Fibroblast of lung (primary cell): Measurements from ENCODE around the gene ABHD17C.

Source experiments
- EZH2 ChIP-seq: IDR thresholded peaks from 2 replicates; pipeline ENCODE4 v1.5.1; 2012; ENCODE audit warnings: low read length, control low read depth, mild to moderate bottlenecking; ENCODE audit errors: missing control alignments
- TF ChIP-seq, protein P1 (sequence below), 2 donors: IDR thresholded peaks in 1 of 2; conservative IDR thresholded peaks in 1 of 2; 1 replicate in 1 of 2; 2 replicates in 1 of 2; pipeline ENCODE4 v1.5.1; 2011 to 2012; ENCODE audit warnings: low read length in 2 of 2, control low read depth in 1 of 2, inconsistent platforms in 1 of 2, low read depth in 1 of 2, mild to moderate bottlenecking in 1 of 2

DNA sequence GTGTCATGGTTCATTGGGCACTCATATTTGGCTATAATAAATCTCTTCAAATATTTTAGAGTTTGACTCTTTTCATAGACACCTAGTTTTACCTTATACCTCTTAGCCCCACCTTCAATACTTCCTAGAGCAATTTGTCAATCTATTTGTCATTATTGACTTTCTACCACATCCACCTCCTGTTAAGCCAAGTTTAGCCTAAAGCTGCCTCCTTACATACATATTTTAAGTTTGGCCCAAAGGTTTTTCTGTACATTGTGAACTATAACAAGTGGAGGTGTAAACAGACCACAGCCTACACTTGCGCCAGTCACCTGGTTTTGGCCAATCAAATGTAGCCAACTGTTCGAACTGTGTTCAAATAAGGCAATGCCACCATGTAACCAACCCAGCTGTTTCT is 18.1 kb upstream of the ABHD17C start:
- TF ChIP-seq, protein P1, sequence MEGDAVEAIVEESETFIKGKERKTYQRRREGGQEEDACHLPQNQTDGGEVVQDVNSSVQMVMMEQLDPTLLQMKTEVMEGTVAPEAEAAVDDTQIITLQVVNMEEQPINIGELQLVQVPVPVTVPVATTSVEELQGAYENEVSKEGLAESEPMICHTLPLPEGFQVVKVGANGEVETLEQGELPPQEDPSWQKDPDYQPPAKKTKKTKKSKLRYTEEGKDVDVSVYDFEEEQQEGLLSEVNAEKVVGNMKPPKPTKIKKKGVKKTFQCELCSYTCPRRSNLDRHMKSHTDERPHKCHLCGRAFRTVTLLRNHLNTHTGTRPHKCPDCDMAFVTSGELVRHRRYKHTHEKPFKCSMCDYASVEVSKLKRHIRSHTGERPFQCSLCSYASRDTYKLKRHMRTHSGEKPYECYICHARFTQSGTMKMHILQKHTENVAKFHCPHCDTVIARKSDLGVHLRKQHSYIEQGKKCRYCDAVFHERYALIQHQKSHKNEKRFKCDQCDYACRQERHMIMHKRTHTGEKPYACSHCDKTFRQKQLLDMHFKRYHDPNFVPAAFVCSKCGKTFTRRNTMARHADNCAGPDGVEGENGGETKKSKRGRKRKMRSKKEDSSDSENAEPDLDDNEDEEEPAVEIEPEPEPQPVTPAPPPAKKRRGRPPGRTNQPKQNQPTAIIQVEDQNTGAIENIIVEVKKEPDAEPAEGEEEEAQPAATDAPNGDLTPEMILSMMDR (conservative IDR thresholded peaks at IDR 0.05 in 1 of 2, IDR thresholded peaks at IDR 0.05 in 1 of 2; ENCODE audit: low read depth in 1 of 2, low read length in 2 of 2): no peak
- TF ChIP-seq EZH2: no peak
